ENCODE data around the gene CNEP1R1.

The CNEP1R1 gene, protein sequence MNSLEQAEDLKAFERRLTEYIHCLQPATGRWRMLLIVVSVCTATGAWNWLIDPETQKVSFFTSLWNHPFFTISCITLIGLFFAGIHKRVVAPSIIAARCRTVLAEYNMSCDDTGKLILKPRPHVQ
- long read RNA-seq, transcript CNEP1R1-202 (6 exons, 2,117 nt): minor isoform, 33 of 88 reads
- long read RNA-seq, transcript CNEP1R1-203 (7 exons, 2,965 nt): major isoform, 45 of 88 reads
- long read RNA-seq, partial matches to known transcripts: 0 of 88 reads
- long read RNA-seq, other reads (novel, unspliced or antisense): 5 of 88 reads

DNA sequence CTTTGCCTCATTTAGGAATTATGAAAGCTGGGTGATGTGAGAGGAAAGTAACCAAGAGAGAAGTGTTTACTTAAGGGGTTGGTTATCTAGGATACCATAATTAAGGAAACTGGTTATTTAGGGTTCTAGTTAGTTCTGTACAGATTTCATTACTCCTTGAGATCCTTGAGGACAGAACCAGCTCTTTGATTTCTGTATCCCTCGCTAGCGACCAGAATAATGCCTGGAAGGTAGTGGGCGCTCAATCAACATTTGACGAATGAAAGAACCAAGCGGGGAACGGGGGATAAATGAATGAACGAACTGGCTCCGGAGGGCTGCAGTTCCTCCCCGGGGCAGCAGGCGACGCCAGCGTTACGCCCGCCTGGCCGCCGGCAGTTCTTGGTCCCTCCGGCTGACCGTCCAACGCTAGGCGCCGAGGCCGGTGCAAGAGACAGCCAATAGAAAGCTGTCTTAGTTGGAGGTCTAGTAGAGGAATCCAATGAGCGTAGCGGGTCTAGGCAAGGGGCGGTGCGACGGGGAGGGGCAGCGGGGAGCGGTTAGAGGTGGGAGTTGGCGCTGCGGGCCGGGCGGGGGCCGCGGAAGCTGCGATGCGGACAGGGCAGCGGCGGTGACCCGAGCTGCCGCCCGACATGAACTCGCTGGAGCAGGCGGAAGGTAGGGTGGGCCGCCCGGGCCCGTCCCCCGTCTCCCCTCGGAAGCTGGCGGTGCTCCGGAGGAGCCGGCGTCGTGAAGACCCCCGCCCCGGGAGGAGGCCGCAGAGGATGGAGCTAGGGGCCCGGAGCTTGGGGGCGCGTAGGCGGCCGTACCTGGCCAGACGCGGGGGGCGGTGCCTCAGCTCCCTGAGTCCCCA is at the start of gene CNEP1R1:
TSS of gene CNEP1R1 (plus strand) at position 542 of the 853 bp plus-strand sequence. CDS start at position 633, 91 bp downstream.
- Histone ChIP-seq H3K27me3 (ENCODE audit: insufficient read depth, poor library complexity, severe bottlenecking) (no peaks in the 10 kb centered on the region), H3K4me3 (replicated peaks; ENCODE audit: insufficient read depth, low read length) (peak within 1 kb of the TSS; percentile 82), H3K27ac (replicated peaks) (peak within 1 kb of the TSS; percentile 71)
- TF ChIP-seq, protein P1, sequence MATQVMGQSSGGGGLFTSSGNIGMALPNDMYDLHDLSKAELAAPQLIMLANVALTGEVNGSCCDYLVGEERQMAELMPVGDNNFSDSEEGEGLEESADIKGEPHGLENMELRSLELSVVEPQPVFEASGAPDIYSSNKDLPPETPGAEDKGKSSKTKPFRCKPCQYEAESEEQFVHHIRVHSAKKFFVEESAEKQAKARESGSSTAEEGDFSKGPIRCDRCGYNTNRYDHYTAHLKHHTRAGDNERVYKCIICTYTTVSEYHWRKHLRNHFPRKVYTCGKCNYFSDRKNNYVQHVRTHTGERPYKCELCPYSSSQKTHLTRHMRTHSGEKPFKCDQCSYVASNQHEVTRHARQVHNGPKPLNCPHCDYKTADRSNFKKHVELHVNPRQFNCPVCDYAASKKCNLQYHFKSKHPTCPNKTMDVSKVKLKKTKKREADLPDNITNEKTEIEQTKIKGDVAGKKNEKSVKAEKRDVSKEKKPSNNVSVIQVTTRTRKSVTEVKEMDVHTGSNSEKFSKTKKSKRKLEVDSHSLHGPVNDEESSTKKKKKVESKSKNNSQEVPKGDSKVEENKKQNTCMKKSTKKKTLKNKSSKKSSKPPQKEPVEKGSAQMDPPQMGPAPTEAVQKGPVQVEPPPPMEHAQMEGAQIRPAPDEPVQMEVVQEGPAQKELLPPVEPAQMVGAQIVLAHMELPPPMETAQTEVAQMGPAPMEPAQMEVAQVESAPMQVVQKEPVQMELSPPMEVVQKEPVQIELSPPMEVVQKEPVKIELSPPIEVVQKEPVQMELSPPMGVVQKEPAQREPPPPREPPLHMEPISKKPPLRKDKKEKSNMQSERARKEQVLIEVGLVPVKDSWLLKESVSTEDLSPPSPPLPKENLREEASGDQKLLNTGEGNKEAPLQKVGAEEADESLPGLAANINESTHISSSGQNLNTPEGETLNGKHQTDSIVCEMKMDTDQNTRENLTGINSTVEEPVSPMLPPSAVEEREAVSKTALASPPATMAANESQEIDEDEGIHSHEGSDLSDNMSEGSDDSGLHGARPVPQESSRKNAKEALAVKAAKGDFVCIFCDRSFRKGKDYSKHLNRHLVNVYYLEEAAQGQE (IDR thresholded peaks at IDR 0.05; ENCODE audit: insufficient replicate concordance, low read depth): no peak
- no peak for TF ChIP-seq GABPA (IDR thresholded peaks at IDR 0.05; ENCODE audit: low read depth)
- TF ChIP-seq, protein P2, sequence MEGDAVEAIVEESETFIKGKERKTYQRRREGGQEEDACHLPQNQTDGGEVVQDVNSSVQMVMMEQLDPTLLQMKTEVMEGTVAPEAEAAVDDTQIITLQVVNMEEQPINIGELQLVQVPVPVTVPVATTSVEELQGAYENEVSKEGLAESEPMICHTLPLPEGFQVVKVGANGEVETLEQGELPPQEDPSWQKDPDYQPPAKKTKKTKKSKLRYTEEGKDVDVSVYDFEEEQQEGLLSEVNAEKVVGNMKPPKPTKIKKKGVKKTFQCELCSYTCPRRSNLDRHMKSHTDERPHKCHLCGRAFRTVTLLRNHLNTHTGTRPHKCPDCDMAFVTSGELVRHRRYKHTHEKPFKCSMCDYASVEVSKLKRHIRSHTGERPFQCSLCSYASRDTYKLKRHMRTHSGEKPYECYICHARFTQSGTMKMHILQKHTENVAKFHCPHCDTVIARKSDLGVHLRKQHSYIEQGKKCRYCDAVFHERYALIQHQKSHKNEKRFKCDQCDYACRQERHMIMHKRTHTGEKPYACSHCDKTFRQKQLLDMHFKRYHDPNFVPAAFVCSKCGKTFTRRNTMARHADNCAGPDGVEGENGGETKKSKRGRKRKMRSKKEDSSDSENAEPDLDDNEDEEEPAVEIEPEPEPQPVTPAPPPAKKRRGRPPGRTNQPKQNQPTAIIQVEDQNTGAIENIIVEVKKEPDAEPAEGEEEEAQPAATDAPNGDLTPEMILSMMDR (IDR thresholded peaks at IDR 0.05; ENCODE audit: insufficient read depth, low read length): peak; percentile 100
- TF ChIP-seq POLR2AphosphoS5 (IDR thresholded peaks at IDR 0.05; ENCODE audit: low read depth): no peak
- peak; percentile 67; the same call in 1 of the 2 replicates for TF ChIP-seq SPI1 (IDR thresholded peaks at IDR 0.05; ENCODE audit: borderline replicate concordance, low read depth)
- peak; percentile 94 to 96 for DNase-seq (ENCODE audit: low read depth in 1 of 2, low spot score in 1 of 2)

DNA sequence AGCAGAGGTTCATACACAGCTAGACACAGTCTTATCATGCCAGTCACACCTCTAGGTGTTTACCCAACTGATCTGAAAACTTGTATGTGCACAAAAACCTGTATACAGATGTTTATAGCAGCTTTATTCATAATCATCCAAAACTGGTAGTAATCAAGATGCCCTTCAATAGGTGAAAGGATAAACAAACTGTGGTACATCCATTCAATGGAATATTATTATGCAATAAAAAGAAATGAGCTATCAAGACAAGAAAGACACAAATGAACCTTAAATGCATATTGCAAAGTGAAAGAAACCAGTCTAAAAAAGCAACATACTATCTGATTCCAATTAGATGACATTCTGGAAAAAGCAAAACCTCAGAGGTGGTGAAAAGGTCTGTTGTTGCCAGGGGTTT is 47.6 kb upstream of the CNEP1R1 start:
- TF ChIP-seq, protein P1 (IDR thresholded peaks at IDR 0.05; ENCODE audit: insufficient replicate concordance, low read depth): no peak
- TF ChIP-seq SPI1 (IDR thresholded peaks at IDR 0.05; ENCODE audit: borderline replicate concordance, low read depth) (no peak), POLR2AphosphoS5 (IDR thresholded peaks at IDR 0.05; ENCODE audit: low read depth) (no peak), GABPA (IDR thresholded peaks at IDR 0.05; ENCODE audit: low read depth) (no peak)
- TF ChIP-seq, protein P2 (IDR thresholded peaks at IDR 0.05; ENCODE audit: insufficient read depth, low read length): no peak
- H3K27me3 ChIP-seq (ENCODE audit: insufficient read depth, poor library complexity, severe bottlenecking): peaks cover 2% of the 10 kb centered on the region

DNA sequence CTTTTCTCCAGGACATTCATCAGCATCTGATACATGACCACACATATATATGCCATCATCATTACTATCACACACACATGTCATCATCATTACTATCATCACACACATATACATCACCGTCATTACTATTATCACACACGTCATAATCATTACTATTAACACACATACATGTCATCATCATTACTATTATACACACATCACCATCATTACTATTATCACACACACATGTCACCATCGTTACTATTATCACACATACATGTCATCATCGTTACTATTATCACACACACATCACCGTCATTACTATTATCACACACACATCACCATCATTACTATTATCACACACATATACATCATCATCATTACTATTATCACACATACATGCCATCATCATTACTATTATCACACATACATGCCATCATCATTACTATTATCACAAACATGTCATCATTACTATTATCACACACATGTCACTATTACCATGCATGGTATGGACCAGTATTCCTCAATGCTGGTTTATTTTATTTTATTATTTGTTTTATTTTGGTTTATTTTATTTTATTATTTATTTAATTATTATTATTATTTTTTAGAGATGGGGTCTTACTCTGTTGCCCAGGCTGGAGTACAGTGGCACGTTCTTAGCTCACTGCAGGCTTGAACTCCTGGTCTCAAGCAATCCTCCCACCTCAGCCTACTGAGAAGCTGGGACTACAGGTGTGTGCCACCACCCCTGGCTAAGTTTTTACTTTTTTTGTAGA is 46.3 kb upstream of the CNEP1R1 start:
- peaks cover 2% of the 10 kb centered on the region for H3K27me3 ChIP-seq (ENCODE audit: insufficient read depth, poor library complexity, severe bottlenecking)
- H3K4me3 ChIP-seq (replicated peaks; ENCODE audit: insufficient read depth, low read length): no peak overlapping the region
- DNase-seq (ENCODE audit: low read depth in 1 of 2, low spot score in 1 of 2): no peak
- TF ChIP-seq, protein P1 (IDR thresholded peaks at IDR 0.05; ENCODE audit: insufficient replicate concordance, low read depth): no peak
- no peak for TF ChIP-seq POLR2AphosphoS5 (IDR thresholded peaks at IDR 0.05; ENCODE audit: low read depth)
- TF ChIP-seq, protein P2 (IDR thresholded peaks at IDR 0.05; ENCODE audit: insufficient read depth, low read length): no peak
- no peak for TF ChIP-seq SPI1 (IDR thresholded peaks at IDR 0.05; ENCODE audit: borderline replicate concordance, low read depth)
- TF ChIP-seq GABPA (IDR thresholded peaks at IDR 0.05; ENCODE audit: low read depth): no peak
- H3K27ac ChIP-seq (replicated peaks): no peak overlapping the region

More for the DNA sequence above, 47.6 kb upstream of the CNEP1R1 start:
- H3K4me3 ChIP-seq (replicated peaks; ENCODE audit: insufficient read depth, low read length): no peak overlapping the region
- no peak overlapping the region for H3K27ac ChIP-seq (replicated peaks)
- no peak for DNase-seq (ENCODE audit: low read depth in 1 of 2, low spot score in 1 of 2)

Measured in HL-60 (cell line).